ENCODE data around the gene RNF152. TPM values are rescaled to one million over a fixed set of nuclear protein-coding genes. Genes with fewer than 3 reads are reported as not detected.

The RNF152 gene
- total and polyA plus RNA-seq, 8 donors = 1.4 to 99.9 (median 16.1) TPM

GRCh38 chr18:61854578-61855448, 38.0 kb downstream of the RNF152 start:
- Histone ChIP-seq H3K9me3 (no peaks in the 10 kb centered on the region), H3K4me1 (peaks cover 24 to 94% (median 57%) of the 10 kb centered on the region in 4 donors), H3K27ac (peak overlapping the region; percentile 15 to 83 (median 57)), H3K4me3 (no peak overlapping the region), H3K27me3 (no peaks in the 10 kb centered on the region), H3K36me3 (peaks cover 0 to 7% (median 3%) of the 10 kb centered on the region in 4 donors)
- intact Hi-C loops (cut with DNase I; ENCODE audit: low total_unique reads) = no loop called here
- TF ChIP-seq, protein P1, sequence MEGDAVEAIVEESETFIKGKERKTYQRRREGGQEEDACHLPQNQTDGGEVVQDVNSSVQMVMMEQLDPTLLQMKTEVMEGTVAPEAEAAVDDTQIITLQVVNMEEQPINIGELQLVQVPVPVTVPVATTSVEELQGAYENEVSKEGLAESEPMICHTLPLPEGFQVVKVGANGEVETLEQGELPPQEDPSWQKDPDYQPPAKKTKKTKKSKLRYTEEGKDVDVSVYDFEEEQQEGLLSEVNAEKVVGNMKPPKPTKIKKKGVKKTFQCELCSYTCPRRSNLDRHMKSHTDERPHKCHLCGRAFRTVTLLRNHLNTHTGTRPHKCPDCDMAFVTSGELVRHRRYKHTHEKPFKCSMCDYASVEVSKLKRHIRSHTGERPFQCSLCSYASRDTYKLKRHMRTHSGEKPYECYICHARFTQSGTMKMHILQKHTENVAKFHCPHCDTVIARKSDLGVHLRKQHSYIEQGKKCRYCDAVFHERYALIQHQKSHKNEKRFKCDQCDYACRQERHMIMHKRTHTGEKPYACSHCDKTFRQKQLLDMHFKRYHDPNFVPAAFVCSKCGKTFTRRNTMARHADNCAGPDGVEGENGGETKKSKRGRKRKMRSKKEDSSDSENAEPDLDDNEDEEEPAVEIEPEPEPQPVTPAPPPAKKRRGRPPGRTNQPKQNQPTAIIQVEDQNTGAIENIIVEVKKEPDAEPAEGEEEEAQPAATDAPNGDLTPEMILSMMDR (IDR thresholded peaks at IDR 0.05) = no peak
- TF ChIP-seq POLR2AphosphoS5 (IDR thresholded peaks at IDR 0.05) = peak in 1 of 3 donors; percentile 25
- no peak for TF ChIP-seq POLR2A (IDR thresholded peaks at IDR 0.05)
- WGBS, 5 donors = 23 to 54% (median 47%) methylated on average over 9 of the region's 9 CpGs
- peak in 1 of 2 donors; percentile 37 for DNase-seq

- DNase-seq = peak; percentile 54 to 68
- Histone ChIP-seq H3K4me1 (peaks cover 24 to 85% (median 56%) of the 10 kb centered on the region in 4 donors), H3K4me3 (no peak overlapping the region), H3K27me3 (no peaks in the 10 kb centered on the region), H3K27ac (peak overlapping the region; percentile 15 to 83 (median 57)), H3K9me3 (no peaks in the 10 kb centered on the region), H3K36me3 (peaks cover 0 to under 1% (median 0%) of the 10 kb centered on the region in 4 donors)
- TF ChIP-seq EP300 (IDR thresholded peaks at IDR 0.05) (no peak), POLR2A (IDR thresholded peaks at IDR 0.05) (no peak), POLR2AphosphoS5 (IDR thresholded peaks at IDR 0.05) (peak in 1 of 3 donors; percentile 42)
- TF ChIP-seq, protein P1 (IDR thresholded peaks at IDR 0.05) = no peak
- intact Hi-C loops (cut with DNase I; ENCODE audit: low total_unique reads) = no loop called here
- 35 to 61% (median 50%) methylated on average over 3 of the region's 3 CpGs for WGBS, 5 donors
Measured at GRCh38 chr18:61853855-61854254, 39.0 kb downstream of the RNF152 start.

GRCh38 chr18:61852496-61852895, 40.3 kb downstream of the RNF152 start:
- peaks cover 18 to 71% (median 52%) of the 10 kb centered on the region in 4 donors for H3K4me1 ChIP-seq
- peak in 1 of 2 donors; percentile 19 for DNase-seq
- H3K27me3 ChIP-seq = no peaks in the 10 kb centered on the region
- no peaks in the 10 kb centered on the region for H3K36me3 ChIP-seq
- H3K9me3 ChIP-seq = no peaks in the 10 kb centered on the region
- peak overlapping the region; percentile 15 to 83 (median 67) for H3K27ac ChIP-seq
- no peak for TF ChIP-seq POLR2AphosphoS5 (IDR thresholded peaks at IDR 0.05)
- TF ChIP-seq, protein P1 (IDR thresholded peaks at IDR 0.05) = no peak
- TF ChIP-seq EP300 (IDR thresholded peaks at IDR 0.05) = no peak
- TF ChIP-seq POLR2A (IDR thresholded peaks at IDR 0.05) = no peak
- H3K4me3 ChIP-seq = no peak overlapping the region
- intact Hi-C loops (cut with DNase I; ENCODE audit: low total_unique reads) = no loop called here
- 18 to 60% (median 38%) methylated on average over 1 of the region's 1 CpG for WGBS, 5 donors

- Histone ChIP-seq H3K4me3 (no peak overlapping the region), H3K36me3 (no peaks in the 10 kb centered on the region), H3K4me1 (peaks cover 18 to 68% (median 51%) of the 10 kb centered on the region in 4 donors), H3K27ac (peak overlapping the region; percentile 15 to 83 (median 67)), H3K9me3 (no peaks in the 10 kb centered on the region), H3K27me3 (no peaks in the 10 kb centered on the region)
- DNase-seq = no peak
- 46 to 68% (median 53%) methylated on average over 3 of the region's 3 CpGs for WGBS, 5 donors
- no peak for TF ChIP-seq POLR2AphosphoS5 (IDR thresholded peaks at IDR 0.05)
- no peak for TF ChIP-seq EP300 (IDR thresholded peaks at IDR 0.05)
- intact Hi-C loops (cut with DNase I; ENCODE audit: low total_unique reads) = no loop called here
Measured at GRCh38 chr18:61851940-61852451, 40.8 kb downstream of the RNF152 start.

All from stomach (tissue), 9 donors.